Mesendoderm (in vitro differentiated cells): ENCODE results near the gene TSPEAR.
A peak's percentile ranks its signal among the peaks of the same experiment; 100 is the strongest.

Experiments
- DNase-seq: peaks from one replicate; pipeline ENCODE4 v3.0.0; 2013
- H2AK5ac ChIP-seq: 2 replicates; pipeline ENCODE4 v1.6.1; 2013; ENCODE audit warnings: low read length, inconsistent platforms
- H2BK120ac ChIP-seq: 2 replicates; pipeline ENCODE4 v1.6.1; 2013; ENCODE audit warnings: low read depth, mild to moderate bottlenecking, low read length, moderate library complexity, mixed read lengths
- H2BK15ac ChIP-seq: replicated peaks from 2 replicates; pipeline ENCODE4 v1.6.1; 2013; ENCODE audit warnings: low read depth, mild to moderate bottlenecking, moderate library complexity
- H2BK5ac ChIP-seq: 2 replicates; pipeline ENCODE4 v1.6.1; 2013; ENCODE audit warnings: low read length, inconsistent platforms
- H3K18ac ChIP-seq: 2 replicates; pipeline ENCODE4 v1.6.1; 2013; ENCODE audit warnings: mild to moderate bottlenecking, low read length, mixed read lengths
- H3K23ac ChIP-seq: one replicate; pipeline ENCODE4 v1.6.1; 2013; ENCODE audit warnings: low read length
- H3K27ac ChIP-seq: 2 replicates; pipeline ENCODE4 v1.5.1; 2013; ENCODE audit warnings: low read depth, mild to moderate bottlenecking, inconsistent platforms, low read length, moderate library complexity
- H3K27me3 ChIP-seq: 2 replicates; pipeline ENCODE4 v1.6.1; 2013; ENCODE audit warnings: low read length, control low read depth, mild to moderate bottlenecking, inconsistent platforms; ENCODE audit not compliant: insufficient read depth, poor library complexity
- H3K36me3 ChIP-seq: 2 replicates; pipeline ENCODE4 v1.6.1; 2013; ENCODE audit warnings: low read length, inconsistent platforms; ENCODE audit not compliant: control insufficient read depth, insufficient read depth
- H3K4ac ChIP-seq: one replicate; pipeline ENCODE4 v1.6.1; 2013; ENCODE audit warnings: low read depth, mild to moderate bottlenecking, low read length, moderate library complexity
- H3K4me1 ChIP-seq: 2 replicates; pipeline ENCODE4 v1.6.1; 2013; ENCODE audit warnings: low read depth, low read length, inconsistent platforms; ENCODE audit not compliant: control insufficient read depth
- H3K4me2 ChIP-seq: 2 replicates; pipeline ENCODE4 v1.6.1; 2013; ENCODE audit warnings: low read length
- H3K4me3 ChIP-seq: 2 replicates; pipeline ENCODE4 v1.5.1; 2013; ENCODE audit warnings: mild to moderate bottlenecking, low read length
- H3K56ac ChIP-seq: one replicate; pipeline ENCODE4 v1.6.1; 2013; ENCODE audit warnings: low read length
- H3K79me1 ChIP-seq: 2 replicates; pipeline ENCODE4 v1.6.1; 2013; ENCODE audit warnings: low read length, inconsistent platforms
- H3K79me2 ChIP-seq: 2 replicates; pipeline ENCODE4 v1.6.1; 2013; ENCODE audit warnings: mild to moderate bottlenecking, low read length; ENCODE audit not compliant: control insufficient read depth, insufficient read depth
- H3K9ac ChIP-seq: 2 replicates; pipeline ENCODE4 v1.6.1; 2013; ENCODE audit warnings: low read length, inconsistent platforms
- H4K5ac ChIP-seq: one replicate; pipeline ENCODE4 v1.6.1; 2013; ENCODE audit warnings: low read length
- H4K8ac ChIP-seq: one replicate; pipeline ENCODE4 v1.6.1; 2013; ENCODE audit warnings: low read depth, mild to moderate bottlenecking, control low read depth, low read length, moderate library complexity
- WGBS: extraction: QIAGEN DNeasy Blood & Tissue Kit; methylation state at CpG from one replicate; pipeline ENCODE4 v1.1.7; 2013; ENCODE audit warnings: low lambda C conversion rate, missing lambda C conversion rate; ENCODE audit not compliant: insufficient coverage; ENCODE audit errors: extremely low coverage; 5-methylcytosine and 5-hydroxymethylcytosine counted together

TSPEAR gene

DNA sequence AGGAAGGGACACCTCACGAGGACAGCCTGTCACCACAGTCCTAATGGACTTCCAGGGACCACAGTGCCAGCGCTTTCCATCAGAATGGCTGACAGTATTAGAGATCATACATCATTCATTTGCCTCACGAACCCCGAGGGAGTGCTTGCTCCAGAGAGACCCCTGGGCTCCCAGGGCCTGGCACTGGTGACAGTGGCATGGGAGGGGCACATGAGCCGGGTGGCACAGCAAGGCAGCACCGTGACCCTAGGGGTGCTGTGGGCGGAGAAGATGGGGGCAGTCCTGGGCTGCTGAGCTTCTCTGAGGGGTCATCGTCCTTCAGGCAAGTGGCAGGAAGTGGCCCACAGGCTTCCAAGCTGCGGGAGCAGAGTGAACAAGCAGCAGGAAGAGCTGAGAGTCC, 16.4 kb upstream of the TSPEAR start:
- Histone ChIP-seq H3K18ac (no peak overlapping the region), H3K4ac (no peak overlapping the region), H4K5ac (no peak overlapping the region), H3K79me2 (no peaks in the 10 kb centered on the region), H2AK5ac (no peak overlapping the region), H2BK120ac (no peak overlapping the region), H3K23ac (no peak overlapping the region), H3K56ac (no peak overlapping the region), H4K8ac (no peak overlapping the region), H2BK5ac (no peak overlapping the region), H3K27me3 (no peaks in the 10 kb centered on the region), H3K27ac (no peak overlapping the region), H3K4me1 (no peaks in the 10 kb centered on the region), H3K9ac (no peak overlapping the region), H3K36me3 (no peaks in the 10 kb centered on the region), H3K4me2 (no peak overlapping the region), H3K79me1 (no peaks in the 10 kb centered on the region), H3K4me3 (no peak overlapping the region), H2BK15ac (no peak overlapping the region)
- no CpG with 5 or more reads among the region's 9 CpGs for WGBS
- no peak for DNase-seq

DNA sequence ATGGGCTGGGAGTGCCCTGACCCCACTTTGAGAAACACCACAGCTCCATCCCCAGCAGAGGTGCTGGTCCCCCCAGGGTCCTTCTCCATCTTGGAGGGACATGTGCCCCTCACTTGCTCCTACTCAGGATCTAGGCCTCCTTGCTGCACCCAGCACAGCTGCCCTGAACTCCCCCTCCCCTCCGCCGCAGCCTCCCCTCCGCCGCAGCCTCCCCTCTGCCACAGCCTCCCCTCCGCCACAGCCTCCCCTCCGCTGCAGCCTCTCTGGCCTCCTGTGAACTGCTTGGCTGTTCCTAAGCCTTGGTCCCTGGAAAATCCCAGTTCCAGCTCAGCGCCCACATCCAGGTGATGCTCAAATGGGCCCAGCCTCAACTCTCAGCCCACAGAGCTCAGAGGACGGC, 15.9 kb upstream of the TSPEAR start:
- H3K79me1 ChIP-seq, result no peaks in the 10 kb centered on the region
- no peak overlapping the region for H2AK5ac ChIP-seq
- no CpG with 5 or more reads among the region's 8 CpGs for whole genome bisulfite sequencing
- no peaks in the 10 kb centered on the region for H3K4me1 ChIP-seq
- H3K79me2 ChIP-seq, result no peaks in the 10 kb centered on the region
- no peak overlapping the region for H3K4me3 ChIP-seq
- no peak overlapping the region for H3K56ac ChIP-seq
- H2BK120ac ChIP-seq, result no peak overlapping the region
- no peak overlapping the region for H2BK15ac ChIP-seq
- no peaks in the 10 kb centered on the region for H3K27me3 ChIP-seq
- H3K36me3 ChIP-seq, result no peaks in the 10 kb centered on the region
- no peak overlapping the region for H3K9ac ChIP-seq
- H3K4me2 ChIP-seq, result no peak overlapping the region
- no peak overlapping the region for H3K18ac ChIP-seq
- DNase-seq, result no peak
- H4K8ac ChIP-seq, result no peak overlapping the region
- H3K4ac ChIP-seq, result no peak overlapping the region
- no peak overlapping the region for H3K23ac ChIP-seq
- H2BK5ac ChIP-seq, result no peak overlapping the region
- H4K5ac ChIP-seq, result no peak overlapping the region
- H3K27ac ChIP-seq, result no peak overlapping the region

DNA sequence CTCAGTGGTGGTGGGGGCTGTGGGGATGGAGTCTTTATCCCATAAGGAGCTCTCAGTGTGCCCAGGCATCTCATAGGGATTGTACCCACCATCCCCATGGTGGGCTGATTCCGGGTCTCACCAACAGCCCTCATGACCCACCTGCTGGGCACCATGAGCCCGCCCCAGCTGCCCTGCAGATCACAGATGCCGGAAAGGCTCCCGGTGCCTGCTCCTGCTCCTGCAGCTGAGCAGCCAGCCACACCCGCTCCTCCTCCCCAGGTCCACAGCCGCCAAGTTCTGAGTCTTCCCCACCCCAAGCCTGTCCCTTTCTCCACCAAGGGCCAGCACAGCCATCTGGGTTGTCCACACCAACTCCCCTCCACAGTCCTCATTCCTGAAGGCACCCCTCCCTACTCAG, 15.5 kb upstream of the TSPEAR start:
- H3K79me1 ChIP-seq, result no peaks in the 10 kb centered on the region
- H2BK5ac ChIP-seq, result no peak overlapping the region
- H4K8ac ChIP-seq, result no peak overlapping the region
- no peak overlapping the region for H3K23ac ChIP-seq
- no peak overlapping the region for H2AK5ac ChIP-seq
- no peak overlapping the region for H3K18ac ChIP-seq
- DNase-seq, result no peak
- no peaks in the 10 kb centered on the region for H3K36me3 ChIP-seq
- no peak overlapping the region for H3K4me2 ChIP-seq
- no peak overlapping the region for H2BK15ac ChIP-seq
- no CpG with 5 or more reads among the region's 6 CpGs for WGBS
- no peak overlapping the region for H3K9ac ChIP-seq
- H3K56ac ChIP-seq, result peak overlapping the region; percentile 15
- H3K4ac ChIP-seq, result no peak overlapping the region
- no peak overlapping the region for H4K5ac ChIP-seq
- no peak overlapping the region for H2BK120ac ChIP-seq
- H3K4me3 ChIP-seq, result no peak overlapping the region
- H3K27ac ChIP-seq, result no peak overlapping the region
- H3K27me3 ChIP-seq, result no peaks in the 10 kb centered on the region
- no peaks in the 10 kb centered on the region for H3K4me1 ChIP-seq
- no peaks in the 10 kb centered on the region for H3K79me2 ChIP-seq

DNA sequence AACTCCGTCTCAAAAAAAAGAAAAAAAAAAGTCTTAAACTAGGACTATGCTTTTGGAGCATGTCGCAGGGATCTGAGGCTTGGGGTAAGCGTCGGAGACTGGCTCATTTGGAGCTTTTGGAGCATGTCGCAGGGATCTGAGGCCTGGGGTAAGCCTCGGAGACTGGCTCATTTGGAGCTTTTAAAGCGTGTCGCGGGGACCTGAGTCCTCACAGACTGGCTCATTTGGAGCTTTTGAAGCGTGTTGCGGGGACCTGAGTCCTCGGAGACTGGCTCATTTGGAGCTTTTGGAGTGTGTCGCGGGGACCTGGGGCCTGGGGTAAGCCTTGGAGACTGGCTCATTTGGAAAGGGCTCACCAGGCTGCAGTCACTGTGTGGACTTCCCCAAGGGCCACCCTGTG, 13.6 kb upstream of the TSPEAR start:
- H3K27ac ChIP-seq, result no peak overlapping the region
- H3K36me3 ChIP-seq, result no peaks in the 10 kb centered on the region
- no peak overlapping the region for H3K9ac ChIP-seq
- H3K4me3 ChIP-seq, result no peak overlapping the region
- no peaks in the 10 kb centered on the region for H3K4me1 ChIP-seq
- WGBS, result no CpG with 5 or more reads among the region's 14 CpGs
- no peak overlapping the region for H2BK15ac ChIP-seq
- H3K56ac ChIP-seq, result no peak overlapping the region
- H3K18ac ChIP-seq, result no peak overlapping the region
- no peaks in the 10 kb centered on the region for H3K79me1 ChIP-seq
- no peaks in the 10 kb centered on the region for H3K27me3 ChIP-seq
- no peak overlapping the region for H4K5ac ChIP-seq
- no peaks in the 10 kb centered on the region for H3K79me2 ChIP-seq
- no peak overlapping the region for H3K4me2 ChIP-seq
- H2AK5ac ChIP-seq, result no peak overlapping the region
- no peak overlapping the region for H2BK5ac ChIP-seq
- H2BK120ac ChIP-seq, result no peak overlapping the region
- H3K4ac ChIP-seq, result no peak overlapping the region
- no peak overlapping the region for H4K8ac ChIP-seq
- no peak overlapping the region for H3K23ac ChIP-seq
- no peak for DNase-seq

DNA sequence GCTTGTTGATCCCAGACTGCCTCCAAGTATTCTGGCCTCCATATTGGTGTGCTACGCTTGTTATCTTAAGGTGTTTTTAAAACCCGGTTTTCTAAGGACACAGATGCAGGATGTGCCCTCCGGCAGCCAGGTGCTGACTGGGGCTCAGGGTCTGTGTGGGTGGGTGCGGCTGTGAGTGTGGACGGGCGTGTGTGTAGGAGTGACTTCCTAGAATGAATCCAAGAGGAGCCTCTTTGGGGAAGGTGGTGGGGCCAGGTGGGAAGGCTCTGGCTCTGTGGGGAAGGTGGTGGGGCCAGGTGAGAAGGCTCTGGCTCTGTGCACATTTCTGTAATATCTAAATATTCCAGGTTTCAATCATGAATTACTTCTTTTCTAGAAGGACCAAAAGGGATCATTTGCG, 12.8 kb upstream of the TSPEAR start:
- Histone ChIP-seq H3K4me1 (no peaks in the 10 kb centered on the region), H3K18ac (no peak overlapping the region), H2BK5ac (no peak overlapping the region), H3K4me2 (no peak overlapping the region), H3K27me3 (no peaks in the 10 kb centered on the region), H3K27ac (no peak overlapping the region), H3K4ac (no peak overlapping the region), H3K56ac (no peak overlapping the region), H2BK15ac (no peak overlapping the region), H4K5ac (no peak overlapping the region), H3K79me1 (no peaks in the 10 kb centered on the region), H2AK5ac (no peak overlapping the region), H3K79me2 (no peaks in the 10 kb centered on the region), H2BK120ac (no peak overlapping the region), H3K4me3 (no peak overlapping the region), H4K8ac (no peak overlapping the region), H3K9ac (no peak overlapping the region), H3K36me3 (no peaks in the 10 kb centered on the region), H3K23ac (no peak overlapping the region)
- WGBS, result no CpG with 5 or more reads among the region's 7 CpGs
- DNase-seq, result no peak
